ENCODE data around the gene VPS50. TPM values are rescaled to one million over a fixed set of nuclear protein-coding genes. Genes with fewer than 3 reads are reported as not detected.
"Not testable (repeated sequence)": the region's sequence is repeated elsewhere in the genome, so short reads cannot be mapped to it uniquely, and the experiment has no call there.

Gene VPS50
- total and polyA plus RNA-seq, 2 donors from 2014 or later = 12.9 to 33.8 TPM

DNA sequence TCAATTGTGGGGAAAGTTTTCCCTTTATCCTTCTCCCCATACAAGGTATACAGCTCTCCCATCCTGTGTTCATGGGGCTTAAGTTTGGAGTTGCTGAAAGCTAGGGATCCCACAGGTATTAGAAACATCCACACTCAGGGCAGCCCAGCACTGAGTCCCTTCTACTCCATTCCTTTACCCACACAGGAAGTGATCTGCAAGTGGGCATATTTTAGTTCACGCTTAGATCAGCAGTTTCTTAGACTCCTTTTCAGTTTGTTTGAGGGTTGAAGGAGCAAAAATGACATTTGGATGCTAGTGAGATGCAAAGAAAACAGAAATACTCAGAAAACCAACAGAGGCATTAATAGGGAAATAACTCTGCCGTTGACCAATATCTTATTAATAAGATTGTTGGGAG lies 134.7 kb downstream of the VPS50 start:
- DNase-seq (no peak), FAIRE-seq (no peak)
- H3K4me1 ChIP-seq (ENCODE audit: control insufficient read depth in 2 of 3, insufficient read depth in 2 of 3, low read depth in 1 of 3, low read length in 3 of 3) = no peaks in the 10 kb centered on the region
- H3K9ac ChIP-seq (ENCODE audit: low read length in 3 of 3) = no peak overlapping the region
- intact Hi-C loops (cut with DNase I) = no loop called here
- no peaks in the 10 kb centered on the region for H3K9me3 ChIP-seq (ENCODE audit: control insufficient read depth in 2 of 3, insufficient read depth in 1 of 3, low read length in 3 of 3)
- no peaks in the 10 kb centered on the region for H3K27me3 ChIP-seq (ENCODE audit: control insufficient read depth, insufficient read depth, low read length)
- TF ChIP-seq, protein P1, sequence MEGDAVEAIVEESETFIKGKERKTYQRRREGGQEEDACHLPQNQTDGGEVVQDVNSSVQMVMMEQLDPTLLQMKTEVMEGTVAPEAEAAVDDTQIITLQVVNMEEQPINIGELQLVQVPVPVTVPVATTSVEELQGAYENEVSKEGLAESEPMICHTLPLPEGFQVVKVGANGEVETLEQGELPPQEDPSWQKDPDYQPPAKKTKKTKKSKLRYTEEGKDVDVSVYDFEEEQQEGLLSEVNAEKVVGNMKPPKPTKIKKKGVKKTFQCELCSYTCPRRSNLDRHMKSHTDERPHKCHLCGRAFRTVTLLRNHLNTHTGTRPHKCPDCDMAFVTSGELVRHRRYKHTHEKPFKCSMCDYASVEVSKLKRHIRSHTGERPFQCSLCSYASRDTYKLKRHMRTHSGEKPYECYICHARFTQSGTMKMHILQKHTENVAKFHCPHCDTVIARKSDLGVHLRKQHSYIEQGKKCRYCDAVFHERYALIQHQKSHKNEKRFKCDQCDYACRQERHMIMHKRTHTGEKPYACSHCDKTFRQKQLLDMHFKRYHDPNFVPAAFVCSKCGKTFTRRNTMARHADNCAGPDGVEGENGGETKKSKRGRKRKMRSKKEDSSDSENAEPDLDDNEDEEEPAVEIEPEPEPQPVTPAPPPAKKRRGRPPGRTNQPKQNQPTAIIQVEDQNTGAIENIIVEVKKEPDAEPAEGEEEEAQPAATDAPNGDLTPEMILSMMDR (IDR thresholded peaks at IDR 0.05; ENCODE audit: borderline replicate concordance, extremely low read depth, insufficient read depth) = no peak
- no peak overlapping the region for H3K4me3 ChIP-seq (ENCODE audit: low read length in 3 of 3)
- no peak overlapping the region for H3K27ac ChIP-seq (ENCODE audit: low read depth in 2 of 2, low read length in 2 of 2)
- no peaks in the 10 kb centered on the region for H3K36me3 ChIP-seq (ENCODE audit: control insufficient read depth in 2 of 3, insufficient read depth in 3 of 3, low read length in 3 of 3)

DNA sequence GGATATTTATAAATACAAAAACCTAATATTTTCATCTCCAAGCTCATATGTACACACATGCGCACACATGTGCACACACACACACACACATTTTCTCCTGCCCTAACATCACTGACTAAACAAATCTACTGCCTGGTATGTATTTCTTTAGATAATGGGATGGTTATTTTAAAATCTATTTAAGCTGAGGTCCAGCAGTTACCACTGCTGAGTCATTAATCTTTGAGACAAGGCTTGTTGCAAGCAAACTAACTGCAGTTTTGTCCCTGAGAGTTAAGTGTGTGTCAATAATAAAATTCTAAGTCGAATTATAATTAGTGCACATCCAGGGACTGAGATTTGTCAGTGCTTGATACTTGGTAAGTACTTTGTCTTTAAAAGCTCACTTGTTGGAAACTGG lies 135.1 kb downstream of the VPS50 start:
- intact Hi-C loops (cut with DNase I) = no loop called here
- DNase-seq (no peak), FAIRE-seq (no peak)
- H3K4me1 ChIP-seq (ENCODE audit: control insufficient read depth in 2 of 3, insufficient read depth in 2 of 3, low read depth in 1 of 3, low read length in 3 of 3) = no peaks in the 10 kb centered on the region
- no peaks in the 10 kb centered on the region for H3K9me3 ChIP-seq (ENCODE audit: control insufficient read depth in 2 of 3, insufficient read depth in 1 of 3, low read length in 3 of 3)
- no peak overlapping the region for H3K9ac ChIP-seq (ENCODE audit: low read length in 3 of 3)
- TF ChIP-seq, protein P1 (IDR thresholded peaks at IDR 0.05; ENCODE audit: borderline replicate concordance, extremely low read depth, insufficient read depth) = no peak
- no peaks in the 10 kb centered on the region for H3K36me3 ChIP-seq (ENCODE audit: control insufficient read depth in 2 of 3, insufficient read depth in 3 of 3, low read length in 3 of 3)
- H3K27me3 ChIP-seq (ENCODE audit: control insufficient read depth, insufficient read depth, low read length) = no peaks in the 10 kb centered on the region
- H3K4me3 ChIP-seq (ENCODE audit: low read length in 3 of 3) = no peak overlapping the region
- no peak overlapping the region for H3K27ac ChIP-seq (ENCODE audit: low read depth in 2 of 2, low read length in 2 of 2)

DNA sequence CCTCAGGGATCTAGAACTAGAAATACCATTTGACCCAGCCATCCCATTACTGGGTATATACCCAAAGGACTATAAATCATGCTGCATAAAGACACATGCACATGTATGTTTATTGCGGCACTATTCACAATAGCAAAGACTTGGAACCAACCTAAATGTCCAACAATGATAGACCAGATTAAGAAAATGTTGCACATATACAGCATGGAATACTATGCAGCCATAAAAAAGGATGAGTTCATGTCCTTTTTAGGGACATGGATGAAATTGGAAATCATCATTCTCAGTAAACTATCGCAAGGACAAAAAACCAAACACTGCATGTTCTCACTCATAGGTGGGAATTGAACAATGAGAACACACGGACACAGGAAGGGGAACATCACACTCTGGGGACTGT lies 138.8 kb downstream of the VPS50 start:
- H3K9me3 ChIP-seq (ENCODE audit: control insufficient read depth in 2 of 3, insufficient read depth in 1 of 3, low read length in 3 of 3); H3K4me1 ChIP-seq (ENCODE audit: control insufficient read depth in 2 of 3, insufficient read depth in 2 of 3, low read depth in 1 of 3, low read length in 3 of 3); H3K36me3 ChIP-seq (ENCODE audit: control insufficient read depth in 2 of 3, insufficient read depth in 3 of 3, low read length in 3 of 3); H3K27ac ChIP-seq (ENCODE audit: low read depth in 2 of 2, low read length in 2 of 2); H3K27me3 ChIP-seq (ENCODE audit: control insufficient read depth, insufficient read depth, low read length); H3K9ac ChIP-seq (ENCODE audit: low read length in 3 of 3); DNase-seq; FAIRE-seq; H3K4me3 ChIP-seq (ENCODE audit: low read length in 3 of 3); intact Hi-C loops (cut with DNase I): not testable (repeated sequence)

GRCh38 chr7:93373537-93373936 lies 141.4 kb downstream of the VPS50 start:
- Histone ChIP-seq H3K27ac (ENCODE audit: low read depth in 2 of 2, low read length in 2 of 2) (no peak overlapping the region), H3K27me3 (ENCODE audit: control insufficient read depth, insufficient read depth, low read length) (no peaks in the 10 kb centered on the region), H3K9ac (ENCODE audit: low read length in 3 of 3) (no peak overlapping the region), H3K36me3 (ENCODE audit: control insufficient read depth in 2 of 3, insufficient read depth in 3 of 3, low read length in 3 of 3) (no peaks in the 10 kb centered on the region), H3K9me3 (ENCODE audit: control insufficient read depth in 2 of 3, insufficient read depth in 1 of 3, low read length in 3 of 3) (no peaks in the 10 kb centered on the region), H3K4me1 (ENCODE audit: control insufficient read depth in 2 of 3, insufficient read depth in 2 of 3, low read depth in 1 of 3, low read length in 3 of 3) (no peaks in the 10 kb centered on the region), H3K4me3 (ENCODE audit: low read length in 3 of 3) (no peak overlapping the region)
- TF ChIP-seq, protein P1 (IDR thresholded peaks at IDR 0.05; ENCODE audit: borderline replicate concordance, extremely low read depth, insufficient read depth) = no peak
- DNase-seq (no peak), FAIRE-seq (no peak)
- intact Hi-C loops (cut with DNase I) = no loop called here

Measured in kidney (tissue), 14 donors.